HG02970 (cell line): Measurements from ENCODE around the gene PRKAB2.
"Not testable (repeated sequence)": the region's sequence is repeated elsewhere in the genome, so short reads cannot be mapped to it uniquely, and the experiment has no call there.

Experiments used
- ATAC-seq: cut with Tn5 transposase; IDR thresholded peaks from one replicate; pipeline ENCODE4 v1.9.1; 2021; ENCODE audit warnings: mild to moderate bottlenecking, moderate library complexity, moderate number of reproducible peaks; ENCODE audit not compliant: unreplicated experiment, low FRiP score

The PRKAB2 gene

DNA sequence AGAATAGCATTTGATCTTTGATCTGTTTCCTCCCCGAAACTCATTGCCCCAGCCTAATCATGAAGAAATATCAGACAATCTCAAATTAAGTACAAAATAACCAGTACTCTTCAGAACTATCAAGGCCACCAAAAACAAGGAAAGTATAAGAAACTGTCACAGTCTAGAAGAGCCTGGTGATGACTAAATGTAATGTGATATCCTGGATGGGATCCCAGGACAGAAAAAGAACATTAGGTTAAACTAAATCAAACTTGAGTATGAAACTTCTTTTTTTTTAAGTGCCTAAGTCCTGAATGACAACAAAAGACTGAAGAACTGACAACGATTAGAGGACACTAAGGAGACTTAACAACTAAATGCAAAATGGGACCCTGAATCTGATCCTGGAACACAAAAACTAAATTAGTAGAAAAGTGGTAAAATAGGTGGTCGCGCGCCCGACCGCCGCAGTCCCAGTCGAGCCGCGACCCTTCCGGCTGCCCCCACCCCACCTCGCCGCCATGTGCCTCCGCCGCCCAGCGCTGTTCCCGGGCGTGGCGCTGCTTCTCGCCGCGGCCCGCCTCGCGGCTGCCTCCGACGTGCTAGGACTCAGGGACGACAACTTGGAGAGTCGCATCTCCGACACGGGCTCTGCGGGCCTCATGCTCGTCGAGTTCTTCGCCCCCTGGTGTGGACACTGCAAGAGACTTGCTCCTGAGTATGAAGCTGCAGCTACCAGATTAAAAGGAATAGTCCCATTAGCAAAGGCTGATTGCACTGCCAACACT is 5.5 kb upstream of the PRKAB2 start:
- no peak for ATAC-seq

DNA sequence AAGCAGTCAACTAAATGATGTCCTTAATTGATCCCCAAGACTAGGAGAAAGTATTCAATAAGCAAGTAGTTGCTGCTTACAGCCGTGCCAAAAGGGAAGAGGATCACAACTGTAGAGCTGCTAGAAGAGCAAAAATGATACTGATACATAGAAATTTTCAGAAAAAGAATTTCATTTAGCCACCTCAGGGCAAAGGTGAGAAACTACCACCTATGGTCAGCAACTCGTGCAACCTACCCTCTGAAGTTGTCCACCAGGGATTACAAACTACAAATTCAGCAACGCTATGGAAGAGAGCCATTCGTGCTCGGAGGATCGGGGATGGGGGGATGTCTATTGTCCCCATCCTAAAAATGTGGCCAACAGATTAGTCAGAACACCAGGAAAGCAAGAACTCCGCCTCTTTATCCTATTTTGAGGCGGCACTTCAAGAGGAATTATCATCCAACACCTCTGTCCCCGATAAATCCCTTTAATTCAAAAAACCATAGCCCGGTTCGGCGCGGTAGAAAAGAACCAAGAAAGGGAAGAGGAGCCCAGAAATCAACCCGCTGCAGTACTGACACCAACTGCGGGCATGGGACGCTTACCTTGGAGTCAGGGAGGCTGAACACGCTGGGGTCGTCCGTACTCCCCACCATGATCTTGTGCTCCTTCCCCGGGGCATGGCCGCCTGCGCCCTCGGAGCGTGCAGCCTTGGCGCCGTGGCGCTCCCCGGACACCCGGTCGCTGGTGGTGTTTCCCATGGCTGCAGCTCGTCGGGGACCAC is 687 bp downstream of the PRKAB2 start:
- no peak for ATAC-seq

DNA sequence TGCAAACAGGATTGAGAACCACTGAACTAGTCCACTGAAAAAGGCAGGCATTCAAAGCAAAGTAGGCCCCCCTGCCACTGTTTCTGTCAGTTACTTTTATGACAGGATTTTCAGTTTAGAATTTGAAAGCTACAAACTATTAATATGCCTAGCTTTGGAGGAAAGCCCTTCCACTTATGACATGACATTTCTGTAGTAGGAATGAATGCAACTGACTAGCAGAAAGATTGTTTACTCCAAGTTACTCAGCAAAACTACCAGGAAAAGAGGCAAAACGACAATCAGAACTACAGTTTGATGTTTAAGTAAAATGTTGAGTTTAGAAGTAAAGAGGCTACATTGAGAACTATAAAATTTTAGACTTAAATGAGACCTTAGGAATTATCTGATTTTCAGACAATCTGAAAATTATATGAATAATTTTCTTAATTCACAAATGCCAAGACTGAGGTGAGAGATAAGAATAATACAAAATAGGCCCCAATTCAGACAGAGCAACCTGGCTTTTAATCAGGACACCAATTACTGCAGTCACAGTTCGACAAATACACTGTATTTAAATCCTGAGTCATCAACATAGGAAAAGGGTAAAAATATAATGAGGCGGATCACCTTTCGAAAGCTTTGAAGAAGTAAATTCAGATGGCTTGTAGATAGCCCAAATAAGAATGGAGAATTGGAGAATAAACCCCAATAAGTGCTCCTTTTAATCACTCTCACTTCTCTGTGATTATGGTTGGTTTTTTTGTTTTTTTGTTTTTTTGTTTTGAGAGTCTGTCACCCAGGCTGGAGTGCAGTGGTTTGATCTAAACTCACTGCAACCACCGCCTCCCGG is 2.2 kb downstream of the PRKAB2 start:
- ATAC-seq = no peak

DNA sequence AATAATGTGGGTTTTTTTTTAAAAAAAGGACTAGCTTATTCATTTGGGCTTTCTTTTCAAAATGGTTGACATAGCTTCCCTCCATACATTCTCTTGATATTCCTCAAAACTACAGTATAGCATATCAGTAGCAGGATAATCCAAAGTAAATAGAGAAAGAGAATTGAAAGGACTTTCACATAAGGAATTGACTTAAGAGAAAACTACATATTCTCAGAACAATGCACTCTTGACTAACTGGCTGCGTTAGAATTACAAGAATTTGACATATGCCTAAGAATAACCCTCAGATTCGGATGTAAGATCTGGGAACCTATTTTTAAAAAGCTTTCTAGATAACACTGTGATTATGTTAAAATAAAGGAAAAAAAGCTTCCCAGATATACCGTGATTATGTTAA is 3.1 kb downstream of the PRKAB2 start:
- ATAC-seq = no peak

DNA sequence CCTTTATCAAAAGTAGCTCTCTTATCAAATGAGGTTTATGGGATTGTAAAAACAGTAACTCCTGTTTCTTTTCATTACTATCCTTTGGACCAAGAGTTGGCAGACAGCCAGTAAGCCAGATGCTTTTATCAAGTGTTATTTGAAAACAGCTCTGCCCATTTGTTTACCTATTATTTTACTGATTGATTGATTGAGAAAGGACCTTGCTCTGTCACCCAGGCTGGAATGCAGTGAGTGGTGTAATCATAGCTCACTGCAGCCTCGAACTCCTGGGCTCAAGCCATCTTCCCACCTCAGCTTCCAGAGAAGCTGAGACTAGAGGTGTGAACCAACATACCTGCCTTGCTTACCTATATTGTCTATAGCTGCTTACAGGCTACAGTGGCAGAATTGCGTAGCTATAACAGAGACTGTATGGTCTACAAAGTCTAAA is 3.6 kb downstream of the PRKAB2 start:
- no peak for ATAC-seq

DNA sequence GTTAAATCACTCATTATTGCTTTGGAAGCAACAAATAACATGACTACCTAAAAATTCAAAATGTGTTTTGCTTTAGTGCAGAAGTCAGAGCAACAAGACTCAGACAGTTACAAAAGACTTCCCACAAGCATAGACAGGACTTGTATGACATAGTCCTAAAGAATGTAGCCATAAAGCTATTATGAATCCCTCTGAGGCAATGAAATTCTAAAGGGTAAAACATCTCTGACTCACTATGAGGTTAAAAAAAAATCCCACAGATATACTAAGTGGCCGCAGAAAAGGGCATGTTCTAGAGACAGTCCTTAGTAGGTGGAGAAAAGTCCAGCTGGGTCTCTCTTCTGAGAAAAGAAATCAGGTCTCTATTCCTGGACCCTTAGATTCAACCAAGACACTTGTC is 4.9 kb downstream of the PRKAB2 start:
- ATAC-seq = no peak

DNA sequence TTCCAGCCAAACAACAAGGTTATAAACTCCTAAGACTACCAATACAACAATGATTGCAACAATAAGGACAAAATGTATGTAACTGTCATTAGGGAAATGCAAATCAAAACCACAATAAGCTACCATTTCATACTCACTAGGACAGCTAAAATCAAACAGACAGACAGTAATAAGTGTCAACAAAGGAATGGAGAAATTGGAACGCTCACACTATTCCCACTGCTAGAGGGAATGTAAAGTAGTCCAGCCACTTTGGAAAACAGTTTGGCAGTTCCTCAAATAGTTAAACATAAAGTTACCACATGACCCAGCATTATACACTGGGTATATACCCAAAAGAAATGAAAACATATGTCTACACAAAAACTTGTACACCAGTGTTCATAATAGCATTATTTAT is 9.3 kb downstream of the PRKAB2 start:
- ATAC-seq = no peak

DNA sequence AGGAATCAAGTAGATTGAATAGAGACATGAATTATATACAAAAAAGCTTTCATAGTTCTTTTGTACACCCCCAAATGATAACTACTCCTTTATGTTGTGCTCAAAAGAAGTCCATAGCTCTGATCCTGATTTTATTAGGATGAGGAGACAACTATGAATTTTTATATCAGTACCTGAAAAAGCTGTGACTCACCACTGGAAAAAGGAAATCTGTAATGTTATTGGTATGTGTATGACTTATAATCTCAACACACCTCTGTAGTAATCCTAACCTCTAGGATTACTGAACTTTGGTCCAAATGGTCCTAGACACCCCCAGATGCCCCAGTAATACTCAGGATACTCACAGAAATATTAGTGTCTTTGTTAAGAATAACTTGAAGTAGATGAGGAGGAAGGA is 10.2 kb downstream of the PRKAB2 start:
- ATAC-seq = no peak

DNA sequence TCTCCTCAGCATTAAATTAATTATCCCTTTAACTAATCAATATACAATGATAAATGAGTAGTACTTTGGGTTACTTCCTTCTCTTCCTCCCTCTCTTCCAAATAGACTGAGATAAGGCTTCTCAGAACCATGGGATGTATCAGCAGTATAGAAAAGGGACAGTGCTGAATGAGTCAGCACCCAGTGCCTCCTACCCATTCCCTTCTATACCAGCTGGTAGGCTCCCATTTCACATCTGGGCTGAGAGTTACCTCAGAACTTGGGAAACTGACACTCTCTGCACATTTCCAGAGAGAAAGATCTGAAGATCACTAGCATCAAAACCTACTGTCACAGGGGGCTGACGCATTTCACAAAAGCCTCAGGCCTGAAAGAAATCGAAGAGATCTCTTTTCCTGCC is 15.2 kb downstream of the PRKAB2 start:
- ATAC-seq = not testable (repeated sequence)

DNA sequence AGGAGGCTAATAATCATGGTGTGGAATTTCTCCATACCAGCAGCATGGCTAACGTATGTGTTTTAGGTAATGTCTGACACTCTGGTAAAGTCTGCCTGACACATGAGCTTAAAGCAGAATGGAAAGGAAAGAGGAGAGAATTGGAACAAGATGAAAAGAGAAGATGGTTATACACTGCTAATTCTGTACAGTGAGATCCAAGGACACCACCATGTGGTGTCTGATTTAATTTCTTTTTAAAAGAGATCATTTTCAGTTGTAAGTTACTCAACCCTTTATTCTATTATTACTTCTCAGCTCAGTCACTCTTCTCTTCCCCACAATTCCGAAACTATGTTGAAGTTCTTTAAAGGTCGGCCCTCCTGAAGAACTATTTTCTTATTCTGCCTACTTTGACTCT is 15.6 kb downstream of the PRKAB2 start:
- ATAC-seq = no peak

DNA sequence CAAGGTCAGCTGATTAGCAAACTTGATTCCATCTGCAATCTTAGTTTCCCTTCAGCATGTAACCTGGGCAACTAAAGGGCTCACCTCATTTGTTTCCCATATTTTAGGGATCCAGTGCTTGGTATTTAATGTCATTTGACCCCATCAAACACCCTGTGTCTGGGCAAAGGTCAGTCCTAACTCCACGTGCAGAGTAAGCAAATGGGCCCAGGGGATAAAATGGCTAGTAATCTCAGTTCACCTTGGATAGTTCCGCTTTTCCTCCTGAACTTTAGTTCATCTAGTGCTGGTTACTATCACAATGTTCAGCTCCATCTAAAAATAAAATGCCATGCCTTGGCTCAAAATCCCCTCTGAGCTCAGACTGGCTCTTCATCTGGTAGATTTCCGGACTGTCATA is 19.5 kb downstream of the PRKAB2 start:
- ATAC-seq = no peak

DNA sequence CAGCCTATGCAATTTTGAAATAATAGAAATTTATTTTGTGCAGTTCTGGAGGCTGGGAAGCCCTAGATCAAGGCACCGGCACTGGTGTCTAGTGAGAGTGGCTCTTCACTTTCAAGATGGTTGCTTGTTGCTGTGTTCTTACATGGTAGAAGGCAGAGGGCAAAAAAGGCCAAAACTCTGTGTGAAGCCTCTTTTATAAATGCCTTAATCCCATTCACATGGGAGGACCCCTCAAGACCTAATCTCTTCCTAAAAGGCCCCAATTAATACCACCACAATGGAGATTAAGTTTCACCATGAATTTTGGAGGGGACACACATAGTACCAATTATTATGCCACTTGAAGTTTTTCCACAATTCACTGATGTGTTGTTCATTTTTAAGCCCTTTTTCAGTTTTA is 21.0 kb downstream of the PRKAB2 start:
- ATAC-seq = no peak

DNA sequence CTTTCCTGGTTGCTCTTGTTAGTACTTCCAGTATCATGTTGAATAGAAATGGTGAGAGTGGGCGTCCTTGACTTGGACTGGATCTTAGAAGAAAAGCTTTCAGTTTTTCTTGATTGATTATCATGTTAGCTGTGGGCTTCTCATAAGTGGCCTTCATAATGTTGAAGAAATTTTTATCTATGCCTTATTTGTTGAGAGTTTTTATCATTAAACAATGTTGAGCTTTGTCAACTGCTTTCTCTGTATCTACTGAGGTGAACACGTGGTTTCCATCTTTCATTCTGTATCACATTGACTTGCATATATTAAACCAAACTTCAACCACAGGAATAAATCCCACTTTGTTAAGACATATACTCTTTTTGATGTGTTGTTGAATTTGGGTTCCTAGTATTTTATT is 29.4 kb downstream of the PRKAB2 start:
- no peak for ATAC-seq

DNA sequence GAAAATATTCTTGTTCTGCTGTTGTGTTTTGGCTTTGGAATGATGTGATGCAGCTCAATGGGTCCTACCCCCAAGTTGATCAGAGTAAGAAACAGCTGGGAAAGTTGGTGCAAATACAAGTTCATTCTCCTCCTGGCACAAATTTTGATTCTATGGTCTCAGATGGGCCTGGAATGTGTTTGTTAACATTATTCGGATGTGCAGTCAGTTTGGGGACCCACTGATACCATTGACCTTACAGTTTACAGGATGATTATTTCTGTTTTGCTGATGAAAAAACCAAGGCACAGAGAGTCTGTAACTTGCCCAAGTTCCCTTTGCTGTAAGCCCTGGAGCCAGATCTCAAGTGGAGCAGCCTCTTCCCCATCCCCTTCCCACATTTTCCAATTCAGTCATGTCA is 41.5 kb downstream of the PRKAB2 start:
- not testable (repeated sequence) for ATAC-seq

DNA sequence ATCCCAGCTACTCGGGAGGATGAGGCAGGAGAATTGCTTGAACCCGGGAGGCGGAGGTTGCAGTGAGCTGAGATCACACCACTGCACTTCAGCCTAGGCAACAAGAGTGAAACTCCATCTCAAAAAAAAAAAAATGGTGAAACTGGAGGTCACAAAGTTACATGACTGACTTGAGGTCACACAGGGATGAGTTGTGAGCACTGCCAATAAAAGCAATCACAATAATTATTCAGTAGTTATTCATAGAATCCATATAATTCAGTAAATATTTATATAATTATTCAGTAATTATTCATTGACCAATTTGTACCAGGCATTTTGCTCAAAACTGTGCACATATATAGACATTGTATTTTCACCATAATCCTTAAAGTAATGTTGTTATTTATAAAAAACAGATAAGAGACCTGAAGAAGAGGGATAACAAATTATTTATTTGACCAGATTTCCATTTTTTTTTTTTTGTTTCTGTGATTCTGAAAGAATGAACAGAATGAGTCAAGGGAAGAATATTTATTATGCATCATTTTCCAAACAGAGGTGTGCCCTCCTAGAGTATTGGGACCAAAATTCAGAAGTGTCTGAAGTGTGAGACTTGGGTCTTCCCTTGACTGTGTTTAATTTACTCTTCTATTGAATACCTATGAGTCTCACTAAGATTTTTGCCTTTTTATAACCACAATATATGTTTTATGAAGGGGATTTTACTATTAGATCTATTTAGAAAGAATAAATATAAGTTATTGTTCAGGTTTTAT is 43.0 kb downstream of the PRKAB2 start:
- no peak for ATAC-seq

DNA sequence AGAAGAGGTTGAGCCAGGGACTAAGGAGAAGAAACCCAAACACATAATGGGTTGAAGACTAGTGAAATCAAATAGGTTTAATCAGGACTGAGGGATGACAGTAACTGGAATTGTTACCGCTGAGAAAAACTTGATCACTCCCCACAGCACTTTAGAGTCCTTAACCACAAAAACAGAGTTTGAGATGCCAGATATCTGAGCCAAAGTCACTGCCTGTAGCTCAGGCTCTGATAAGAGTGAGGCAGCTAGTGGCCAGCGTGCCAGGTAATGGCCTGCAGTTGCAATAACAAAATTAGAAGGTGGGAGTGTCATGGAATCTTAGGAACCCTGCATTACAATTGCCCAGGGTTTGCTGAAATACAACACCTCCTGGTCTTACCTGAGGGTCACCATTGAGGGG is 48.0 kb downstream of the PRKAB2 start:
- ATAC-seq = no peak

DNA sequence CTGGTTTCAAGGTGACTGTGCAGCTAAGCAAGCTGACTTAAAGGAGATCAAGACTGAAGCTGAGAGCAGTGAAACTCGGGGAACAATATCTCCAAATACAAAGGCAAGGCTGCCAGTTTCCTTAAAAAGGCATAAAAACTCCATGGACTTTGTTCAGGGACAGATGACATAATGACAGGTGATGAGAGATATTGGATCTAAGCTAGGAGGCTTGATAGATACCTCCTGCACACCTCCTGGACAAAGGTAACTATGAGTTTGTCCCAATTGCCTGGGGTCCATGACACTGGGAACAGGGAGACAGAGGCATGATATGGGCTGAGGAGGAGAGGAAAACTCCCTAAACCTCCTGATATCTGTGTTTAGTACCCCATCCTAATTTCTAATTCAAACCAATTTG is 55.2 kb downstream of the PRKAB2 start:
- no peak for ATAC-seq

DNA sequence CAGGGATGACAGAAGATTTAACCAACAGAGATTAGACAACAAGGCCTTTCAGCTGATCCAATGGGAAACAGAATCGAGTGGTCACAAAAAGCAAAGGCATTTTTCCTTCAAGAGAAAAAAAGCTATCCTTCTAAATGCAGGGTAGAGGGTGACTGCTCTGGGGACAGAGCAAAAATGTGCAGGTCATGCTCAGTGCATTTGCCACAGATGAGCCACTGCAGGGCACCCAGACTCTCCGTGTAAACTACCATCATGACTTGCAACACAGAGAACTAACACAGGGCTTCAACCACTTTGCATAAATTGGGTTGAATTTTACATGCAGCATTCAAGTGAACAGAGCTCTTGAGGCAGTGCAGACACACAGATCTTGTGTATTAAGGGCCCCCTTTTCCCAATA is 56.8 kb downstream of the PRKAB2 start:
- ATAC-seq = no peak

DNA sequence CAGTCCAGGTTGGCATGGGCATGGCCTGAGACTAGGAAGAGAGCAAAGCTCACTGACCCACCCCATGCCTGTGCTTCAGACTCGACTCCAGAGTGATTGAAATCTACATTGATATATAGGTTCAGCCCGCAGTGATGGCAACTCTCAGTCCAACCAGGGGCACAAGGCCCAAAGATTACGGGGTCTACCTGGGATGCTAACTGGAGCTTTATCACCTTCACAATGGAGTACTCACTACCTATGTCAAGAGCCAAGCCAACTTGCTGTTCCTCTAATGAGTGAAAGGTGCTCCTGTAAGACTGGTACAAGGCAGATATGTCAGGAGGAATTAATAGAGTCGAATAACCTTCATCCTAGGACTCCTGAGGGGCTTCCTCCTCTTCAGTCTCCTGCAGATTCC is 57.2 kb downstream of the PRKAB2 start:
- not testable (repeated sequence) for ATAC-seq

DNA sequence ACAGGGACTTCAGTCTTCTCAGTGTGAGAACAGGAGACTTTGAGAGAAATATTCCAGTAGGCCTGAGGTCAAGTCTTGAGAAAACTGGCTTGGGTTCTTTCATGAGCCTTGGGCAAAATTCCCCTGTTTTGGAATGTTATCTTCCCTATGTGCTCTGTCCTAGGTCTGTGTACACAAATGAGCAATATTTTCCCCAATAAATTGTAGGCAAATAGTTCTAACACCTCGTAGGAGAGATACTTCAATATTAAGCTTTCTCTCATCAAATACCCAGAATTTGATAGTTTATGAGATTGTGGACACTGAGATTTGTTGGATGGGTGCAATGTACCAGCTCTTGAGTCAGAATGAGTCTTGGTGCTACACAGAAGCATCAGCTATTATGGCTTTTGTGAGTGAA is 57.9 kb downstream of the PRKAB2 start:
- not testable (repeated sequence) for ATAC-seq
